ENCODE results near the gene YWHAH.

DNA sequence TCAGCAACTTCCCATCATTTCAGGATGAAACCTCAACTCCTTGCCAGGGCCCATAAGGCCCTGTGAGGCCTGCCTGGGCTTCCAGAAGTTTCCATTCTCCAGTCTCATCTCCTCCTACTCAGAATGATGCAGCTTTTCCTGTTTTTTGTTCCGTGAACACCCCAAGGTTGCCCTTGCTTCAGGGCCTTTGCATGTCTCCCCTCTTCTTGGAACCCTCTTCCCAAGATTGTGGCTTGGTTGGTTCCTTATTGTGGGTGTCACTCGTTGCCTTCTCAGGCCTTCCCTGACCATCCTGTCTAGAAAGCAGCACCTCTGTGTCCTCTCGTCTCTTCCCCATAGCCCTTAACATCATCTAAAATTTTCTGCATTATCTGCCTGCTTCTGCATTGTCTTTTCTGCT lies 23.2 kb upstream of the YWHAH start:
- TF ChIP-seq CTCF (IDR thresholded peaks at IDR 0.05; ENCODE audit: borderline replicate concordance, extremely low read depth, low read length, poor library complexity, severe bottlenecking) (no peak), EZH2 (IDR thresholded peaks at IDR 0.05; ENCODE audit: borderline replicate concordance, low read depth, low read length, severe bottlenecking) (no peak)

Measured in DND-41 (cell line).